ENCODE measurements around the gene KCNH2.

GRCh38 chr7:150937848-150938561 is 40.1 kb downstream of the KCNH2 start:
- no peak for TF ChIP-seq CTCF (IDR thresholded peaks at IDR 0.05)
- no peak for TF ChIP-seq EP300 (IDR thresholded peaks at IDR 0.05; ENCODE audit: borderline replicate concordance in 1 of 2, low read depth in 1 of 2, low read length in 1 of 2)
- no peak for TF ChIP-seq TAF1 (IDR thresholded peaks at IDR 0.05; ENCODE audit: borderline replicate concordance, low read depth, low read length)
- no peak for TF ChIP-seq POLR2AphosphoS5 (IDR thresholded peaks at IDR 0.05; ENCODE audit: low read depth, low read length)
- TF ChIP-seq ZBTB33 (IDR thresholded peaks at IDR 0.05; ENCODE audit: borderline replicate concordance, low read depth), result no peak
- no peak for TF ChIP-seq MAX (IDR thresholded peaks at IDR 0.05; ENCODE audit: low read depth)
